GM20431 (cell line): ENCODE measurements around the gene USE1.
"Not testable (repeated sequence)": the region's sequence is repeated elsewhere in the genome, so short reads cannot be mapped to it uniquely, and the experiment has no call there.

Experiments used
- in situ Hi-C: fragments of 300-500 bp; cut with MseI, MboI; formaldehyde crosslinking; loops from one replicate; pipeline ENCODE4 v1.15.0; 2020; ENCODE audit warnings: low sequenced_read_pairs; ENCODE audit not compliant: unreplicated experiment

Gene USE1

GRCh38 chr19:17215127-17215971 lies at the start of gene USE1:
Gene USE1 (plus strand): TSS chr19:17215357. CDS start chr19:17215406, 49 bp downstream.
- in situ Hi-C loops = no loop called here

- in situ Hi-C loops = no loop called here
These were observed 49.4 kb upstream of the USE1 start for GRCh38 chr19:17165715-17166114.

GRCh38 chr19:17170538-17171297 lies 44.4 kb upstream of the USE1 start:
- in situ Hi-C loops = no loop called here

- in situ Hi-C loops = no loop called here
These were observed 43.3 kb upstream of the USE1 start for GRCh38 chr19:17171874-17172273.

GRCh38 chr19:17172624-17173345 lies 42.4 kb upstream of the USE1 start:
- in situ Hi-C loops = no loop called here

- in situ Hi-C loops = no loop called here
These were observed 36.9 kb upstream of the USE1 start for GRCh38 chr19:17178291-17178690.

GRCh38 chr19:17180997-17181702 lies 34.0 kb upstream of the USE1 start:
- in situ Hi-C loops = no loop called here

GRCh38 chr19:17183271-17183761 lies 31.8 kb upstream of the USE1 start:
- in situ Hi-C loops = no loop called here

GRCh38 chr19:17183858-17184321 lies 31.3 kb upstream of the USE1 start:
- in situ Hi-C loops = no loop called here

- in situ Hi-C loops = no loop called here
These were observed 30.8 kb upstream of the USE1 start for GRCh38 chr19:17184371-17184841.

GRCh38 chr19:17185590-17185989 lies 29.6 kb upstream of the USE1 start:
- in situ Hi-C loops = no loop called here

GRCh38 chr19:17191736-17192135 lies 23.4 kb upstream of the USE1 start:
- in situ Hi-C loops = not testable (repeated sequence)

- in situ Hi-C loops = no loop called here
These were observed 22.4 kb upstream of the USE1 start for GRCh38 chr19:17192751-17193150.

GRCh38 chr19:17194608-17195007 lies 20.5 kb upstream of the USE1 start:
- in situ Hi-C loops = no loop called here

- in situ Hi-C loops = no loop called here
These were observed 20.1 kb upstream of the USE1 start for GRCh38 chr19:17195106-17195505.

GRCh38 chr19:17196610-17197009 lies 18.5 kb upstream of the USE1 start:
- in situ Hi-C loops = no loop called here

GRCh38 chr19:17197666-17198065 lies 17.5 kb upstream of the USE1 start:
- in situ Hi-C loops = no loop called here

- in situ Hi-C loops = no loop called here
These were observed 14.6 kb upstream of the USE1 start for GRCh38 chr19:17200408-17201079.

- in situ Hi-C loops = no loop called here
These were observed 12.9 kb upstream of the USE1 start for GRCh38 chr19:17202249-17202648.
